Cardiac fibroblast (primary cell): Measurements from ENCODE around the gene GRIA4.

ENCODE experiments used
- DNase-seq, 2 donors: peaks; one replicate each; pipeline versions ENCODE4 v3.0.0 to v3.0.0-alpha.2; 2010; ENCODE audit warnings: low read depth in 2 of 2
- H3K4me3 ChIP-seq, 2 donors: replicated peaks in 1 of 2; 1 replicate in 1 of 2; 2 replicates in 1 of 2; pipeline ENCODE4 v1.5.1; 2011; ENCODE audit warnings: low read depth in 2 of 2, low read length in 2 of 2, mild to moderate bottlenecking in 2 of 2, moderate library complexity in 1 of 2
- TF ChIP-seq, protein P1 (sequence below): IDR thresholded peaks from one replicate; pipeline ENCODE4 v1.5.1; 2011; ENCODE audit warnings: low read depth, mild to moderate bottlenecking, low read length, inconsistent platforms

GRIA4 gene

DNA sequence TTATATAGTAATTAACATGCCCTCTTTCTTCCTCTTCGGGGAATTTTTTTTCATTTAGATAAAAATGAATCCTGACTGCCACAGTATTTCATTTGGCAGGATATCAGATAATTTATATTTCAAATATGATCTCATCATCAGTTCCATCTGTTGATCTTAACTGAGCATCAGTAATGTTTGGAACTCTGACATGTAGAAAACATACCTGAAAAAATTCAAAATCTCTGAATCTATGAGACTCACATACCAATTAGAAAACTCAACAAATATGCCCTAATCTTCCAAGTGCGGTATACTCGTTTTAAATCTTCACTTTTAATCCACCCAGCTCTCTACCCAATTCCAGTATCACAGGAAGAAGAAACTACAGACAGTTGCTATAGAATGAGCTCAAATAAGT is 250.2 kb downstream of the GRIA4 start:
- no peak for DNase-seq
- no peak overlapping the region for H3K4me3 ChIP-seq
- TF ChIP-seq, protein P1, sequence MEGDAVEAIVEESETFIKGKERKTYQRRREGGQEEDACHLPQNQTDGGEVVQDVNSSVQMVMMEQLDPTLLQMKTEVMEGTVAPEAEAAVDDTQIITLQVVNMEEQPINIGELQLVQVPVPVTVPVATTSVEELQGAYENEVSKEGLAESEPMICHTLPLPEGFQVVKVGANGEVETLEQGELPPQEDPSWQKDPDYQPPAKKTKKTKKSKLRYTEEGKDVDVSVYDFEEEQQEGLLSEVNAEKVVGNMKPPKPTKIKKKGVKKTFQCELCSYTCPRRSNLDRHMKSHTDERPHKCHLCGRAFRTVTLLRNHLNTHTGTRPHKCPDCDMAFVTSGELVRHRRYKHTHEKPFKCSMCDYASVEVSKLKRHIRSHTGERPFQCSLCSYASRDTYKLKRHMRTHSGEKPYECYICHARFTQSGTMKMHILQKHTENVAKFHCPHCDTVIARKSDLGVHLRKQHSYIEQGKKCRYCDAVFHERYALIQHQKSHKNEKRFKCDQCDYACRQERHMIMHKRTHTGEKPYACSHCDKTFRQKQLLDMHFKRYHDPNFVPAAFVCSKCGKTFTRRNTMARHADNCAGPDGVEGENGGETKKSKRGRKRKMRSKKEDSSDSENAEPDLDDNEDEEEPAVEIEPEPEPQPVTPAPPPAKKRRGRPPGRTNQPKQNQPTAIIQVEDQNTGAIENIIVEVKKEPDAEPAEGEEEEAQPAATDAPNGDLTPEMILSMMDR: no peak

DNA sequence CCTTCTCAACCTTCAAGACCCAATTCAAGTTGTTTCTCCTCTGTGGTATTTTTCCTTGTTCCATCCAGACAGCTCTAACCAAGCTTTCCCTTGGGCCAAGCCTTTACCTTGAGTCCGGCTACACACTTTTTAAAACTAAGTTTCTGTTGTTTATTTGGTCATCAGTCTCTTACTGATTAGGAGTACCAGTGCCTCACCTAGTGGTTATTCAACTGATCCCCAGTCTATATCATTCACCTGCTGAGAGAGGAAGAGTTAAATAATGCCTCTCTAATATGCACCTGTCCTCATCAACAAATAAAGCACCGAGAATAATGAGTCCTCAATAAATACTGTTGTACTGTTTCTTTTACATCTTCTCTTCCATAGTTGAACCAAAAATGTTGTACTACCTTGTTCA is 251.4 kb downstream of the GRIA4 start:
- H3K4me3 ChIP-seq: no peak overlapping the region
- TF ChIP-seq, protein P1: peak; percentile 20
- peak in 1 of 2 donors; percentile 14 for DNase-seq

- peak; percentile 67 to 73 for DNase-seq
- TF ChIP-seq, protein P1: peak; percentile 54
- no peak overlapping the region for H3K4me3 ChIP-seq
Measured at GRCh38 chr11:105862736-105863367, 253.0 kb downstream of the GRIA4 start.

GRCh38 chr11:105863523-105863922 is 253.7 kb downstream of the GRIA4 start:
- H3K4me3 ChIP-seq: no peak overlapping the region
- no peak for DNase-seq
- TF ChIP-seq, protein P1: no peak

DNA sequence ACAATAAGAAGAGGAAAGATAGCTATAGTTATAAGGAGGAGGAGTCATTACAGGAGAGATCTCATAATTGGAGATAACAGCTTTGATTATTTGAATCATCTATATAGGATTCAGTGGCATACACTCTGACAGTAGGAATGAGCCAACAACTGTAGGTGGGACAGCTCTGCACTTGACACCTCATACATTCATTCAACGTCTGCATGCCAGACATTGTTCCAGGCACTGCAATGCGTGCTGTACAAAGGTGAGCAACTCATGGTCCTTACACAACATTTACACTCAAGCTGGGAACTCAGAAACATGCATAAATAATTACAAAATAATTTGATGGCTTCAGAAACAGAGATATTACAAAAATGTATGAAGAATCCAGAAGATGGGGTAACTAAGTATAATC is 257.9 kb downstream of the GRIA4 start:
- no peak overlapping the region for H3K4me3 ChIP-seq
- DNase-seq: no peak
- TF ChIP-seq, protein P1: no peak

- TF ChIP-seq, protein P1: no peak
- H3K4me3 ChIP-seq: no peak overlapping the region
- DNase-seq: no peak
Measured at GRCh38 chr11:105868762-105869285, 259.0 kb downstream of the GRIA4 start.
